ENCODE results near the gene ZNF536. TPM values are rescaled to one million over a fixed set of nuclear protein-coding genes. Genes with fewer than 3 reads are reported as not detected.

ZNF536 gene
- total RNA-seq, 1 experiment from 2014 or later, result not detected

DNA sequence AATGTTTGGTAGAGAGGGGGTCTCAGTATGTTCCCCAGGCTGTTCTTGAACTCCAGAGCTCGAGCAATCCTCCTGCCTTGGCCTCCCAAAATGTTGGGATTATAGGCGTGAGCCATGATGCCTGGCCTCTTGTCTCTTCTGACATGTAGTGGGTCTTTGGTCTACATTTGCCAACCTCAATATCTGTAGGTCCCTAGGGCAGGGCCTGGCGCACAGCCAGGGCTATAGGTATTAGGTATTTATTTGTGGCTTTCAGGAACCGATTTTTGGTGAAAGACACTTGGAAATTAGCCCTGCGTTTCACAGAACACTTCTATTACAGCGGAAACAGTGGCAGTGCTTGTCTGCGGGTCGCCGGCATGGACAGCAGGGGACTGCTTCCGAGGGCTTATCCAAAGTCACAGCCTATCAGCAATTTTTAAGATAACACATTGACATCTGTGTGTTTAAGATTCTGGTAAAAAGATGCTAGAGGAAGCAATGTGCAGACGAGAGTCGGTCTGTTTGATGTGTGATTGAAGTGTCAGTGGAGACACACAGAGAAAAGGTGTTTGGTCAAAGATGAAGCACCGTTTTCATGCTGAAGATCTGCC lies 14.5 kb downstream of the ZNF536 start:
- TF ChIP-seq, protein P1, sequence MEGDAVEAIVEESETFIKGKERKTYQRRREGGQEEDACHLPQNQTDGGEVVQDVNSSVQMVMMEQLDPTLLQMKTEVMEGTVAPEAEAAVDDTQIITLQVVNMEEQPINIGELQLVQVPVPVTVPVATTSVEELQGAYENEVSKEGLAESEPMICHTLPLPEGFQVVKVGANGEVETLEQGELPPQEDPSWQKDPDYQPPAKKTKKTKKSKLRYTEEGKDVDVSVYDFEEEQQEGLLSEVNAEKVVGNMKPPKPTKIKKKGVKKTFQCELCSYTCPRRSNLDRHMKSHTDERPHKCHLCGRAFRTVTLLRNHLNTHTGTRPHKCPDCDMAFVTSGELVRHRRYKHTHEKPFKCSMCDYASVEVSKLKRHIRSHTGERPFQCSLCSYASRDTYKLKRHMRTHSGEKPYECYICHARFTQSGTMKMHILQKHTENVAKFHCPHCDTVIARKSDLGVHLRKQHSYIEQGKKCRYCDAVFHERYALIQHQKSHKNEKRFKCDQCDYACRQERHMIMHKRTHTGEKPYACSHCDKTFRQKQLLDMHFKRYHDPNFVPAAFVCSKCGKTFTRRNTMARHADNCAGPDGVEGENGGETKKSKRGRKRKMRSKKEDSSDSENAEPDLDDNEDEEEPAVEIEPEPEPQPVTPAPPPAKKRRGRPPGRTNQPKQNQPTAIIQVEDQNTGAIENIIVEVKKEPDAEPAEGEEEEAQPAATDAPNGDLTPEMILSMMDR (conservative IDR thresholded peaks at IDR 0.05), result no peak
- H2AK5ac ChIP-seq (ENCODE audit: insufficient read length, low read length), result no peak overlapping the region
- H3T11ph ChIP-seq (ENCODE audit: low read length), result no peak overlapping the region
- H4K20me1 ChIP-seq (ENCODE audit: control insufficient read depth, insufficient read depth, insufficient read length), result no peaks in the 10 kb centered on the region
- H3K23ac ChIP-seq (ENCODE audit: insufficient read length, low read depth, low read length), result no peak overlapping the region
- H3K9ac ChIP-seq (ENCODE audit: extremely low read depth, insufficient read length, low read length), result no peak overlapping the region
- Mint-ChIP-seq H3K27ac (peak overlapping the region in 1 of 3 experiments; percentile 64; a peak in 1 of 7 replicates), H3K4me1 (peaks cover 21 to 22% of the 10 kb centered on the region in 2 experiments), H3K36me3 (ENCODE audit: insufficient read depth in 1 of 3, low read depth in 3 of 3) (no peaks in the 10 kb centered on the region), H3K4me3 (no peak overlapping the region; a peak in 1 of 5 replicates), H3K9me3 (no peaks in the 10 kb centered on the region; a peak in 1 of 5 replicates), H3K27me3 (ENCODE audit: low read depth) (peaks cover 22% of the 10 kb centered on the region)
- H2BK5ac ChIP-seq (ENCODE audit: insufficient read length, low read length), result no peak overlapping the region
- H3K18ac ChIP-seq (ENCODE audit: insufficient read length, low read depth, low read length), result no peak overlapping the region
- H4K5ac ChIP-seq (ENCODE audit: insufficient read length, low read depth, low read length), result no peak overlapping the region
- H3K79me2 ChIP-seq (ENCODE audit: insufficient read depth, low read length), result no peaks in the 10 kb centered on the region
- no peaks in the 10 kb centered on the region for H3K9me3 ChIP-seq (ENCODE audit: control insufficient read depth, low read depth, low read length)
- no peak overlapping the region for H2BK120ac ChIP-seq (ENCODE audit: low read depth, low read length, poor library complexity, severe bottlenecking)
- H3K23me2 ChIP-seq (ENCODE audit: insufficient read length, low read depth, low read length, poor library complexity, severe bottlenecking), result no peaks in the 10 kb centered on the region
- no peak overlapping the region for H2BK20ac ChIP-seq (ENCODE audit: low read depth, low read length, poor library complexity, severe bottlenecking)
- no peak overlapping the region for H2BK12ac ChIP-seq (ENCODE audit: insufficient read length, low read depth, low read length)
- no peaks in the 10 kb centered on the region; the same call in 1 of the 2 replicates for H3K27me3 ChIP-seq (ENCODE audit: insufficient read depth, low read length)
- H3K4me1 ChIP-seq (ENCODE audit: insufficient read depth, low read length), result peaks cover 4% of the 10 kb centered on the region; the same call in 1 of the 2 replicates
- no peak overlapping the region for H3K27ac ChIP-seq (ENCODE audit: insufficient read length, low read depth, low read length)
- no peaks in the 10 kb centered on the region for H3K79me1 ChIP-seq (ENCODE audit: insufficient read depth, low read depth, low read length, poor library complexity, severe bottlenecking)
- no peak overlapping the region for H3K4ac ChIP-seq (ENCODE audit: low read depth, low read length)
- no peak overlapping the region for H3K56ac ChIP-seq (ENCODE audit: insufficient read length, low read depth, low read length)
- no peak for DNase-seq
- WGBS (ENCODE audit: extremely low coverage, insufficient read length, low lambda C conversion rate), result no CpG with 5 or more reads among the region's 13 CpGs
- no peak overlapping the region for H2BK15ac ChIP-seq (ENCODE audit: low read depth, low read length)
- H3K4me2 ChIP-seq (ENCODE audit: insufficient read depth, insufficient read length, low read length), result no peak overlapping the region
- no peak overlapping the region for H3K14ac ChIP-seq (ENCODE audit: insufficient read depth, low read length)
- no peak overlapping the region for H2AFZ ChIP-seq (ENCODE audit: low read length)
- H4K91ac ChIP-seq (ENCODE audit: insufficient read length, low read depth, low read length), result no peak overlapping the region
- no peak overlapping the region for H4K8ac ChIP-seq (replicated peaks; ENCODE audit: insufficient read length, low read depth, low read length)

Measured in H9 (cell line).